Keratinocyte (primary cell): Measurements from ENCODE around the gene AFTPH.

ENCODE experiments used
- EZH2 ChIP-seq: IDR thresholded peaks from one replicate; pipeline ENCODE4 v1.6.1; 2012; ENCODE audit warnings: inconsistent platforms, mild to moderate bottlenecking, low read length, moderate library complexity
- TF ChIP-seq, protein P1 (sequence below), 3 experiments: IDR thresholded peaks in 1 of 3; conservative IDR thresholded peaks in 1 of 3; optimal IDR thresholded peaks in 1 of 3; 2 replicates in 2 of 3; 3 replicates in 1 of 3; pipeline versions ENCODE3 to v1.5.1; 2011; ENCODE audit warnings: low read length in 3 of 3, mild to moderate bottlenecking in 3 of 3, moderate library complexity in 2 of 3, control low read depth in 1 of 3, inconsistent platforms in 1 of 3; ENCODE audit not compliant: insufficient read depth in 2 of 3; ENCODE audit errors: extremely low read depth in 1 of 3

GRCh38 chr2:64474636-64475035, 49.5 kb upstream of the AFTPH start:
- TF ChIP-seq, protein P1, sequence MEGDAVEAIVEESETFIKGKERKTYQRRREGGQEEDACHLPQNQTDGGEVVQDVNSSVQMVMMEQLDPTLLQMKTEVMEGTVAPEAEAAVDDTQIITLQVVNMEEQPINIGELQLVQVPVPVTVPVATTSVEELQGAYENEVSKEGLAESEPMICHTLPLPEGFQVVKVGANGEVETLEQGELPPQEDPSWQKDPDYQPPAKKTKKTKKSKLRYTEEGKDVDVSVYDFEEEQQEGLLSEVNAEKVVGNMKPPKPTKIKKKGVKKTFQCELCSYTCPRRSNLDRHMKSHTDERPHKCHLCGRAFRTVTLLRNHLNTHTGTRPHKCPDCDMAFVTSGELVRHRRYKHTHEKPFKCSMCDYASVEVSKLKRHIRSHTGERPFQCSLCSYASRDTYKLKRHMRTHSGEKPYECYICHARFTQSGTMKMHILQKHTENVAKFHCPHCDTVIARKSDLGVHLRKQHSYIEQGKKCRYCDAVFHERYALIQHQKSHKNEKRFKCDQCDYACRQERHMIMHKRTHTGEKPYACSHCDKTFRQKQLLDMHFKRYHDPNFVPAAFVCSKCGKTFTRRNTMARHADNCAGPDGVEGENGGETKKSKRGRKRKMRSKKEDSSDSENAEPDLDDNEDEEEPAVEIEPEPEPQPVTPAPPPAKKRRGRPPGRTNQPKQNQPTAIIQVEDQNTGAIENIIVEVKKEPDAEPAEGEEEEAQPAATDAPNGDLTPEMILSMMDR (optimal IDR thresholded peaks at IDR 0.05 in 1 of 3, IDR thresholded peaks at IDR 0.05 in 1 of 3, conservative IDR thresholded peaks at IDR 0.05 in 1 of 3; ENCODE audit: extremely low read depth in 1 of 3, insufficient read depth in 2 of 3, low read length in 3 of 3) = no peak
- TF ChIP-seq EZH2 = no peak
